Activated T-cell treated with anti-CD3 and anti-CD28 coated beads, Interleukin-2, amount 50 U/mL, for 72 hours (primary cell): Measurements from ENCODE around the gene HRH2. TPM values are rescaled to one million over a fixed set of nuclear protein-coding genes. Genes with fewer than 3 reads are reported as not detected.
"Not testable (repeated sequence)": the region's sequence is repeated elsewhere in the genome, so short reads cannot be mapped to it uniquely, and the experiment has no call there.

Experiments
- ATAC-seq, 2 donors: fragments of 150-1000 bp; cut with Tn5 transposase; replicated peaks in 1 of 2; 2 replicates each; pipeline ENCODE4 v1.10.0; 2021; ENCODE audit warnings: moderate library complexity in 2 of 2, mild to moderate bottlenecking in 1 of 2
- DNase-seq, 2 donors: peaks; one replicate each; pipeline ENCODE4 v3.0.0; 2021 to 2022; ENCODE audit warnings: mixed read lengths in 1 of 2
- H3K27ac Mint-ChIP-seq: one replicate; pipeline ENCODE4 v1.8.0; 2022; ENCODE audit warnings: mild to moderate bottlenecking, moderate library complexity, mixed read lengths
- H3K27me3 Mint-ChIP-seq: one replicate; pipeline ENCODE4 v1.8.0; 2022; ENCODE audit warnings: low read depth, mixed read lengths
- H3K36me3 Mint-ChIP-seq, 2 donors: one replicate each; pipeline ENCODE4 v1.8.0; 2022; ENCODE audit warnings: mixed read lengths in 2 of 2, mild to moderate bottlenecking in 1 of 2; ENCODE audit not compliant: insufficient read depth in 2 of 2
- H3K4me1 Mint-ChIP-seq: one replicate; pipeline ENCODE4 v1.8.0; 2022; ENCODE audit warnings: low read depth, mixed read lengths
- H3K4me3 Mint-ChIP-seq, 2 donors: one replicate each; pipeline ENCODE4 v1.8.0; 2022; ENCODE audit warnings: mild to moderate bottlenecking in 2 of 2, mixed read lengths in 2 of 2, moderate library complexity in 2 of 2
- H3K9me3 Mint-ChIP-seq, 2 donors: one replicate each; pipeline ENCODE4 v1.8.0; 2022; ENCODE audit warnings: mixed read lengths in 2 of 2
- total RNA-seq, 2 donors: library from RNA; stranded (reverse); gene quantifications; one replicate each; pipeline ENCODE4 v1.2.3, GENCODE V29; 2022

Gene HRH2, protein sequence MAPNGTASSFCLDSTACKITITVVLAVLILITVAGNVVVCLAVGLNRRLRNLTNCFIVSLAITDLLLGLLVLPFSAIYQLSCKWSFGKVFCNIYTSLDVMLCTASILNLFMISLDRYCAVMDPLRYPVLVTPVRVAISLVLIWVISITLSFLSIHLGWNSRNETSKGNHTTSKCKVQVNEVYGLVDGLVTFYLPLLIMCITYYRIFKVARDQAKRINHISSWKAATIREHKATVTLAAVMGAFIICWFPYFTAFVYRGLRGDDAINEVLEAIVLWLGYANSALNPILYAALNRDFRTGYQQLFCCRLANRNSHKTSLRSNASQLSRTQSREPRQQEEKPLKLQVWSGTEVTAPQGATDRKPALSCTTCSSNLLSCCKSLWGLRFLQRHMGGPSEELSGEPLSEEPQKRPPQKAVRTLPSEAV
- 10 to 100 TPM; 18.4 to 22.8 TPM for total RNA-seq

DNA sequence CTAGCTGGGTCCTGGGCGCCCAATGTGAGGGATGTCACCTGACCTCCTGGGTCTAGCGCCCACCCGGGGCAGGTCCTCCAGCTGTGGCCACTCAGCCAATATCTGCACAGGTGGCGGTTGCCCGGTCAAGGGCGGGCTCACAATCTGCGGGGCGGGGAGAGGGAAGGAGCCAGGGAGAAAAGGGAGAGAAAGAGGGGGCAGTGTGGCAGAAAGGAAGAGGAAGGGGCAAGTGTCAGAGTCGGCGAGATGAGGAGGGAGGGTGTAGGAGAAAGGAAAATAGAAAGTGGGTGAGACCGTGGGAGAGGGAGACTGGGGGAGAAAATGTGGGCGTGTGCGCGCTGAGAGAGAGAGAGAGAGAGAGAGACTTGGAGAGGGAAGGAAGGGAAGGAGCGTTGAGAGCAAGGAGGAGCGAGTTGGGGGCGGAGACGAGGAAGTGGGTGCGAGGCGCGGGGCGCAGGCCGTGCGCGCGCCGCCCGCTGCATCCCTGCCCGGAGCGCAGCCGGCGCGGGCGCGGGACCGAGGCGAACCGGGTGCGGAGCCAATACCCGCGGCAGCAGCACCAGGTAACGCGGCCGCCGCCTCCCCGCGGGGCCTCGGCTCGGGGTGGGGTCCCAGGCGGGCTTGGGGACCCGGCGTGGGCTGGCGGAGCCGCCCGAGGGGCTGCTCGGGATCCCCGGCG is at the start of gene HRH2:
Gene HRH2, plus strand, starts transcription at position 479 of the 679 bp plus-strand sequence. CDS start 25,163 bp downstream, outside the sequence.
- H3K4me3 Mint-ChIP-seq: peak within 1 kb of the TSS; percentile 95
- DNase-seq: peak; percentile 65 to 69
- H3K36me3 Mint-ChIP-seq: peaks cover 2 to 8% of the 10 kb centered on the region in 2 donors
- peak within 1 kb of the TSS; percentile 74 for H3K27ac Mint-ChIP-seq
- peak; percentile 24 to 48 for ATAC-seq
- H3K4me1 Mint-ChIP-seq: peaks cover 83% of the 10 kb centered on the region
- H3K27me3 Mint-ChIP-seq: no peaks in the 10 kb centered on the region
- no peaks in the 10 kb centered on the region for H3K9me3 Mint-ChIP-seq

DNA sequence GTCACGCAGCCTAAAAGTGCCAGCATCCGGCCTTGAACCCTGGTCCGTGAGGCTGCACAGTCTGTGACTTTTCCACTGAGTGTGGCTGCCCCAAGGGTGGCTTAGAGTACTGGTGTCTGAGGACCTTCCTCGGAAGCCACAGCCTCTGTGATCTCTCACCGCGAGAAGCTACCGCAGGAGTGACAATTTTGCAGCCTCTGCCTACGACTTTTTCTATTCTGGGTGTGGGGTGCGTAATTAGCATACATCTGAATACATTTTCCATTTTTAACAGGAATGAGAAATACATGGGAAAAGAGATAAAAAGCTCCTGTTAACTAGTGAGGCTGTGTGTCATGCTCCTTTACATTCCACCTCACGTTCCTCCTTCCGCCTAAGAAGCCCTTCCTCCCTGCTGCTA is 48.3 kb upstream of the HRH2 start:
- H3K9me3 Mint-ChIP-seq: peaks cover 0 to 3% of the 10 kb centered on the region in 2 donors
- peaks cover 5% of the 10 kb centered on the region for H3K27me3 Mint-ChIP-seq
- H3K36me3 Mint-ChIP-seq: peaks cover 4 to 10% of the 10 kb centered on the region in 2 donors
- peak; percentile 13 to 32 for DNase-seq
- H3K4me3 Mint-ChIP-seq: no peak overlapping the region
- peak; percentile 38 to 74 for ATAC-seq
- peaks cover 32% of the 10 kb centered on the region for H3K4me1 Mint-ChIP-seq
- H3K27ac Mint-ChIP-seq: no peak overlapping the region

DNA sequence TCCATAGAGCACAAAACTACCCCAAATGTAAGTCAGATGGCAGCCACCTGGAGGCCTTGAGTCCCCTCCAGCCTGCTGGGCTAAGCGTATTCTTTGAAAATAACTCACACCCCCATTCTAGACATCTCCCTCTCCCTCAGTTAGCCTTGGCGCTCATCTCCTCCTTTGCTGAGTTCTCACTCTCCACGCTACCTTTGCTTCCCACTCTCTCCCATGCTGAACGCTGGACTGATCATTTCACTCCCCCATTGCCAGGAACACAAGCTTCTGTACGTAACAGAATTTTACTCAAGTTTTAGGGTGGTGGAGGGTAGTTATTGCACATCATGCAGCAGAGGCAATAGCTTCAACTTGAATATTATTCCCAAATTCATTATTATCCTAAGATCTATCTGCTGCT is 47.5 kb upstream of the HRH2 start:
- DNase-seq (no peak), ATAC-seq (no peak)
- peaks cover 0 to 1% of the 10 kb centered on the region in 2 donors for H3K9me3 Mint-ChIP-seq
- no peak overlapping the region for H3K4me3 Mint-ChIP-seq
- no peak overlapping the region for H3K27ac Mint-ChIP-seq
- peaks cover 35% of the 10 kb centered on the region for H3K4me1 Mint-ChIP-seq
- H3K36me3 Mint-ChIP-seq: peaks cover 4 to 8% of the 10 kb centered on the region in 2 donors
- peaks cover 5% of the 10 kb centered on the region for H3K27me3 Mint-ChIP-seq

- Mint-ChIP-seq H3K27me3 (peaks cover 5% of the 10 kb centered on the region), H3K27ac (no peak overlapping the region), H3K4me3 (no peak overlapping the region), H3K36me3 (peaks cover 4 to 8% of the 10 kb centered on the region in 2 donors), H3K4me1 (peaks cover 41% of the 10 kb centered on the region), H3K9me3 (peaks cover 0 to 1% of the 10 kb centered on the region in 2 donors)
- ATAC-seq (no peak), DNase-seq (no peak)
These were observed 47.0 kb upstream of the HRH2 start for GRCh38 chr5:175610898-175611297.

DNA sequence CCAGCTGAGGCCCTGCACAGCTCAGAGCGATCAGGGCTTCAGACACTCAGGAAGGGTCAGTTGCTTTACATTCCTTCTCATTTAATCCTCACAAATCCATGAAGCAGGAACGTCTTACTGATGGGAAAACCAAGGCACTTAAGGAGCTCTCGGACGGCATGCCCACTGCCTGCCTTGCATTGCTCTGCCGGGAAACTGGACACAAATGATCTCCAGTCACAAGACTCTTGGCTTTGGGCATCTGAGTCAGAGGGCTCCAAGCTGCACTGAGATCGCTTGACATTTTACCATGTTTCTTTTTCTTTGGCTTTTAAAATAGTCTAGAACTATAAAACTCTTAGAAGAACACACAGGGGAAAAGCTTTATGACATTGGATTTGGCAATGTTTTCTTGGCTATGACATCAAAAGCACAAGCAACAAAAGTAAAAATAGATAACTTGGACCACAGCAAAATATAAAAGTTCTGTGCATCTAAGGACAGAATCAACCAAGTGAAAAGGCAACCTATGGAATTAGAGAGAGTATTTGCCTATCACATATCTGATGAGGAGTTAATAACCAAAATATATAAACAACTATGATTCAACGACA is 43.6 kb upstream of the HRH2 start:
- H3K9me3 Mint-ChIP-seq: peaks cover 0 to 1% of the 10 kb centered on the region in 2 donors
- no peak overlapping the region for H3K4me3 Mint-ChIP-seq
- H3K27me3 Mint-ChIP-seq: peaks cover 5% of the 10 kb centered on the region
- peaks cover 52% of the 10 kb centered on the region for H3K4me1 Mint-ChIP-seq
- no peak overlapping the region for H3K27ac Mint-ChIP-seq
- DNase-seq (no peak), ATAC-seq (no peak)
- peaks cover 4 to 8% of the 10 kb centered on the region in 2 donors for H3K36me3 Mint-ChIP-seq

DNA sequence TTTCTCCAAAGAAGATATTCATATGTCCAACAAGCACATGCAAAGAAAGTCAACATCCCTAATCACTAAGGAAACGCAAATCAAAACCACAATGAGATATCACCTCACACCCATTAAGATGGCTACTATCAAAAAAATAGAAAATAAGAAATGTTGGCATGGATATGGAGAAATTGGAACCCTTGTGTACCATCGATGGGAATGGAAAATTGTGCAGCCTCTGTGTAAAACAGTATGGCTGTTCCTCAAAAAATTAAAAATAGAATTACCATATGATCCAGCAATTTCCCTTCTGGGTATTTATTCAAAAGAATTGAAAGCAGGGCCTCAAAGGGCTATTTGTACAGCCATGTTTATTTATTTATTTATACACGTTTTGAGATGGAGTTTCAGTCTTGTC is 43.0 kb upstream of the HRH2 start:
- Mint-ChIP-seq H3K27ac (no peak overlapping the region), H3K27me3 (peaks cover 5% of the 10 kb centered on the region), H3K4me3 (no peak overlapping the region), H3K9me3 (peaks cover 0 to 1% of the 10 kb centered on the region in 2 donors), H3K4me1 (peaks cover 47% of the 10 kb centered on the region), H3K36me3 (peaks cover 4 to 8% of the 10 kb centered on the region in 2 donors)
- ATAC-seq (no peak), DNase-seq (no peak)

- Mint-ChIP-seq H3K4me3 (no peak overlapping the region), H3K36me3 (peaks cover 4 to 8% of the 10 kb centered on the region in 2 donors), H3K4me1 (peaks cover 39% of the 10 kb centered on the region), H3K27ac (no peak overlapping the region), H3K27me3 (peaks cover 4% of the 10 kb centered on the region), H3K9me3 (peaks cover under 1 to 2% of the 10 kb centered on the region in 2 donors)
- DNase-seq (peak in 1 of 2 donors; percentile 11), ATAC-seq (peak; percentile 67 to 81)
These were observed 41.8 kb upstream of the HRH2 start for GRCh38 chr5:175616083-175616482.

- not testable (repeated sequence) for H3K27ac Mint-ChIP-seq, H3K9me3 Mint-ChIP-seq, H3K4me3 Mint-ChIP-seq
These were observed 41.3 kb upstream of the HRH2 start for GRCh38 chr5:175616527-175616926.

GRCh38 chr5:175617447-175617846 is 40.4 kb upstream of the HRH2 start:
- no peak overlapping the region for H3K4me3 Mint-ChIP-seq
- no peak overlapping the region for H3K27ac Mint-ChIP-seq
- peaks cover 2 to 5% of the 10 kb centered on the region in 2 donors for H3K9me3 Mint-ChIP-seq
- H3K27me3 Mint-ChIP-seq: no peaks in the 10 kb centered on the region
- peak in 1 of 2 donors; percentile 47 for ATAC-seq
- DNase-seq: no peak
- peaks cover 4 to 10% of the 10 kb centered on the region in 2 donors for H3K36me3 Mint-ChIP-seq
- H3K4me1 Mint-ChIP-seq: peaks cover 32% of the 10 kb centered on the region

More at GRCh38 chr5:175616527-175616926, 41.3 kb upstream of the HRH2 start:
- not testable (repeated sequence) for H3K36me3 Mint-ChIP-seq, ATAC-seq, H3K27me3 Mint-ChIP-seq, DNase-seq
- peaks cover 34% of the 10 kb centered on the region for H3K4me1 Mint-ChIP-seq

DNA sequence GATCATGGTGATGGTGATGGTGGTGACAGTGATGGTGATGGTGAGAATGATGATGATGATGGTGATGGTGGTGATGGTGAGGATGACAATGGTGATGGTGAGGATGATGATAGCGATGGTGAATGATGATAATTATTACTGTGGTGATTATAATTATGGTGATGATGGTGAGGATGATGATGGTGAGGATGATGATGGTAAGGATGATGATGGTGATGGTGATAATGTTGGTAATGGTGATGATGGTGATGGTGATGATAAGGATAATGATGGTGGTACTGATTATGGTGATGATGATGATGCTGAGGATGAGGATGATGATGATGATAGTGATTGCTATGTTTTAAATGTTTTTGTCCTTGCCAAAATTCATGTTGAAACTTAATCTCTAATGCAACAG is 37.3 kb upstream of the HRH2 start:
- Mint-ChIP-seq H3K27me3 (no peaks in the 10 kb centered on the region), H3K9me3 (peaks cover 5 to 8% of the 10 kb centered on the region in 2 donors), H3K36me3 (peaks cover 3 to 10% of the 10 kb centered on the region in 2 donors), H3K4me3 (no peak overlapping the region), H3K27ac (no peak overlapping the region), H3K4me1 (peaks cover 22% of the 10 kb centered on the region)
- DNase-seq (no peak), ATAC-seq (no peak)

- peaks cover 7% of the 10 kb centered on the region for H3K4me1 Mint-ChIP-seq
- H3K4me3 Mint-ChIP-seq: no peak overlapping the region
- no peak for DNase-seq
- H3K27me3 Mint-ChIP-seq: no peaks in the 10 kb centered on the region
- H3K27ac Mint-ChIP-seq: no peak overlapping the region
- no peak for ATAC-seq
- peaks cover 11% of the 10 kb centered on the region in 2 donors for H3K9me3 Mint-ChIP-seq
- H3K36me3 Mint-ChIP-seq: peaks cover 6 to 19% of the 10 kb centered on the region in 2 donors
These were observed 35.9 kb upstream of the HRH2 start for GRCh38 chr5:175621971-175622370.

GRCh38 chr5:175623088-175623487 is 34.8 kb upstream of the HRH2 start:
- peaks cover 6 to 19% of the 10 kb centered on the region in 2 donors for H3K36me3 Mint-ChIP-seq
- H3K9me3 Mint-ChIP-seq: peaks cover 11% of the 10 kb centered on the region in 2 donors

GRCh38 chr5:175624316-175624715 is 33.6 kb upstream of the HRH2 start:
- Mint-ChIP-seq H3K27me3 (no peaks in the 10 kb centered on the region), H3K36me3 (peaks cover 6 to 22% of the 10 kb centered on the region in 2 donors), H3K27ac (no peak overlapping the region), H3K9me3 (peaks cover 11% of the 10 kb centered on the region in 2 donors), H3K4me3 (no peak overlapping the region), H3K4me1 (no peaks in the 10 kb centered on the region)
- DNase-seq: no peak
- no peak for ATAC-seq

More at GRCh38 chr5:175623088-175623487, 34.8 kb upstream of the HRH2 start:
- Mint-ChIP-seq H3K4me1 (no peaks in the 10 kb centered on the region), H3K27me3 (no peaks in the 10 kb centered on the region), H3K4me3 (no peak overlapping the region), H3K27ac (no peak overlapping the region)
- ATAC-seq (no peak), DNase-seq (no peak)
